Bladder microvascular endothelial cell (primary cell): ENCODE data around the gene NME9. TPM values are rescaled to one million over a fixed set of nuclear protein-coding genes. Genes with fewer than 3 reads are reported as not detected.

Experiments
- total RNA-seq: library from RNA; depleted of rRNA; stranded (reverse); fragments of >200 nt; gene quantifications from 2 replicates; pipeline ENCODE4 v1.2.3, GENCODE V29; 2014

NME9 gene, protein sequence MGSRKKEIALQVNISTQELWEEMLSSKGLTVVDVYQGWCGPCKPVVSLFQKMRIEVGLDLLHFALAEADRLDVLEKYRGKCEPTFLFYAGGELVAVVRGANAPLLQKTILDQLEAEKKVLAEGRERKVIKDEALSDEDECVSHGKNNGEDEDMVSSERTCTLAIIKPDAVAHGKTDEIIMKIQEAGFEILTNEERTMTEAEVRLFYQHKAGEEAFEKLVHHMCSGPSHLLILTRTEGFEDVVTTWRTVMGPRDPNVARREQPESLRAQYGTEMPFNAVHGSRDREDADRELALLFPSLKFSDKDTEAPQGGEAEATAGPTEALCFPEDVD
- total RNA-seq, result not detected in 2 replicates

DNA sequence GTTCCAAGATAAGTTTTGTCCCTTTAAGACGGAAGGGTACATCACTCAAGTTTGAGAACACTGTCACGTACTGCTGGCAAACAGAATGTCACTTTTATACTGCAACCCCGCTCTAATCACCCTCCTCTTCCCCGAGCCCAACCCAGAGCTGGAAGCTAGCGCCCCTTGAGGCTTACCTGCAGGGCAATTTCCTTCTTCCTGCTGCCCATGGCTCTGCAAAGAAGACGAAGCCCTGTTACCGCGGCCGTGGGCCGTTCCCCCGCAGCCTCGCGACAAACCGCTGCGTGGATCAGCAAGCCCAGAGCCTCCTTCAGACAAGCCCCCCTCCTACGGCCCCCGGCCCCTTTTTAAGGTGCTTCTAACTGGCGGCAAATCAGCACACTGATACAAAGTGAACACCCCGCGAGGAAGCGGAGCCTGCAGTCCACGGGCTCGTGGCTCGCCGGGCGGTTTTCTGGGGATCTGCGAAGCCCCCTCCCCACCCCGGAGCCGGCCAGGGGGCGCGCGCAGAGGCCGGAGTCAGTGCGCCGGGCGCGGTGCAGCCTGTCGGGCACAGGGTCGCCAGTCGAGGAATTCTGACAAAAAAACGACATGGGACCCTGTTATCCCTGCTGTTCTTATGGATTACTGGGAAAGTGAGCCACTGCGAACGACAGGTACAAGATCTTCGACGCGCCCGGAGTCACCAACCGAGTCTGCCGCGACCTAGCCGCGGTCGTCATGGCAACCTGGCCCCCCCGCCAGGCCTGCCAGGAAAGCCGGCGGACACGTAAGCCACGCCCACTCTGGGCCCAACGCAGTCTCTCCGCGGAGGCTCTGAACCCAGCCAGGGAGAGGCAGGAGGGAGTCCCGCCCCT, at the start of gene NME9:
Gene NME9 (minus strand): TSS at position 725 of the 857 bp plus-strand sequence. CDS start 516 bp downstream, at position 209.

DNA sequence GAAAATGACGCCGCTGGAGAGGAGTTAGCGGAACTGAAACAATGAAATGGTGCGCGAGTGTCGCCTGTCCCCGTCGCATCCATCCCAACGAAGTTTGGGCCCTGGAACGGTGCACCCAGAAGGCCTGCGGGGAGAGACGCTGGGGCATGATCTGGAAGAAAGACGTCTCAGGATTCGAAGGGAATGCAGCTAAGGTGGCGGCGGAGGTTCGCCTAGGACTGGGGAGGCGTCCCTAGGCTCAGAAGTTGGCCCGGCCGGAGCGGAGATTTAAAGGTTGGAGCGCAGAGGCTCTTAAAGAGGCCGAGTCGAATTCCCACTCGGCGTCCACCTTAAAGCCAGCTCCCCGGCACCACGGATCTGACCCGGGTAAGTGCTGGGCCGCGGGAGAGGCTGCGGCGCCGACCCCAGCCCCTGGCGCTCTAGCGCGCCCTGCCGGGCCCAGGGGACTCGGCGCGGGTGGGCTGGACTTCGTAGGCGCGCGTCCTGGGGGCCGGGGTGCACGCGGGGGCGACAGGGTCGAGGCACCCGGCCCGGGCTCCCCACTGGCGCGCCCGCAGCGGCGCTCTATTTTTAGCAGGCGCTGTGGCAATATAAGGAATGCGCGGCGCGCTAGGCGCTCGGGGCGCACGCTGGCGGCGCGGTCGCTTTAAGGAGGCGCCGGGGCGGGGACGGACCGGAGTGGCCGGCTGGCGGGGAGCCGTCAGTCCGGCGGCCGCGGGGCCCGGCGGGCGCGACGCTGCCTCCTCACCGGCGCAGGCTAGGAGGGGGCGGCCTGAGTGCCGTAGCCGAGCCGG, 18.5 kb upstream of the NME9 start, which contains the start of gene MRAS:
Gene MRAS (plus strand): TSS at position 620 of the 794 bp plus-strand sequence. CDS start 24,305 bp downstream, outside the sequence.

Other genes starting within 250 kb of the NME9 start
- gene DZIP1L, start 214.2 kb downstream of the NME9 start, total RNA-seq, result 7.6 and 8.9 TPM in 2 replicates
- not detected in 2 replicates for gene A4GNT, start 197.5 kb downstream of the NME9 start, total RNA-seq
- gene DBR1, start 154.9 kb downstream of the NME9 start, total RNA-seq, result 15.1 and 19.3 TPM in 2 replicates
- gene ARMC8, start 142.6 kb downstream of the NME9 start, total RNA-seq, result 30.9 and 58.7 TPM in 2 replicates
- gene MRAS, start 18.7 kb upstream of the NME9 start, total RNA-seq, result 5.7 and 18.8 TPM in 2 replicates
- not detected in 2 replicates for gene ESYT3, start 104.8 kb upstream of the NME9 start, total RNA-seq